ENCODE measurements around the gene WNT7A.

Gene WNT7A

GRCh38 chr3:13844286-13844685 is 35.6 kb downstream of the WNT7A start:
- no peak for DNase-seq
- H3K9ac ChIP-seq (ENCODE audit: low read length): no peak overlapping the region
- H3K79me2 ChIP-seq (ENCODE audit: low read length): no peaks in the 10 kb centered on the region
- H3K4me2 ChIP-seq (ENCODE audit: low read depth, low read length): no peak overlapping the region
- H3K4me3 ChIP-seq (ENCODE audit: low read length): no peak overlapping the region
- no peaks in the 10 kb centered on the region for H3K4me1 ChIP-seq (ENCODE audit: low read length)
- H4K20me1 ChIP-seq (ENCODE audit: insufficient read depth, low read length): no peaks in the 10 kb centered on the region
- H3K27me3 ChIP-seq (replicated peaks; ENCODE audit: insufficient read depth, low read length): peaks cover 67% of the 10 kb centered on the region
- H3K9me3 ChIP-seq (replicated peaks; ENCODE audit: insufficient read depth, low read length): no peaks in the 10 kb centered on the region
- H3K27ac ChIP-seq (ENCODE audit: low read length): no peak overlapping the region
- TF ChIP-seq CTCF (IDR thresholded peaks at IDR 0.05; ENCODE audit: low read length) (no peak), EZH2phosphoT487 (IDR thresholded peaks at IDR 0.05; ENCODE audit: low read length) (no peak)
- H3F3A ChIP-seq (ENCODE audit: insufficient read depth, low read length): no peaks in the 10 kb centered on the region
- H2AFZ ChIP-seq (ENCODE audit: low read length): no peak overlapping the region
- no peaks in the 10 kb centered on the region for H3K36me3 ChIP-seq (replicated peaks; ENCODE audit: insufficient read depth, low read length)
- H3K9me2 ChIP-seq (replicated peaks; ENCODE audit: insufficient read depth, low read length): no peaks in the 10 kb centered on the region

GRCh38 chr3:13843351-13843750 is 36.5 kb downstream of the WNT7A start:
- Histone ChIP-seq H3K27me3 (replicated peaks; ENCODE audit: insufficient read depth, low read length) (peaks cover 68% of the 10 kb centered on the region), H3K4me3 (ENCODE audit: low read length) (no peak overlapping the region), H4K20me1 (ENCODE audit: insufficient read depth, low read length) (no peaks in the 10 kb centered on the region), H3K36me3 (replicated peaks; ENCODE audit: insufficient read depth, low read length) (no peaks in the 10 kb centered on the region), H3K9ac (ENCODE audit: low read length) (no peak overlapping the region), H3F3A (ENCODE audit: insufficient read depth, low read length) (no peaks in the 10 kb centered on the region), H3K4me1 (ENCODE audit: low read length) (no peaks in the 10 kb centered on the region), H3K27ac (ENCODE audit: low read length) (no peak overlapping the region), H3K4me2 (ENCODE audit: low read depth, low read length) (no peak overlapping the region), H3K9me3 (replicated peaks; ENCODE audit: insufficient read depth, low read length) (no peaks in the 10 kb centered on the region), H3K9me2 (replicated peaks; ENCODE audit: insufficient read depth, low read length) (no peaks in the 10 kb centered on the region), H3K79me2 (ENCODE audit: low read length) (no peaks in the 10 kb centered on the region), H2AFZ (ENCODE audit: low read length) (no peak overlapping the region)
- no peak for DNase-seq
- TF ChIP-seq EZH2 (optimal IDR thresholded peaks at IDR 0.05; ENCODE audit: low read depth, low read length): no peak
- no peak for TF ChIP-seq EZH2phosphoT487 (IDR thresholded peaks at IDR 0.05; ENCODE audit: low read length)
- no peak for TF ChIP-seq CTCF (IDR thresholded peaks at IDR 0.05; ENCODE audit: low read length)

GRCh38 chr3:13842226-13842625 is 37.6 kb downstream of the WNT7A start:
- H3K4me1 ChIP-seq (ENCODE audit: low read length): no peaks in the 10 kb centered on the region
- TF ChIP-seq CTCF (IDR thresholded peaks at IDR 0.05; ENCODE audit: low read length): no peak
- TF ChIP-seq EZH2 (optimal IDR thresholded peaks at IDR 0.05; ENCODE audit: low read depth, low read length): no peak
- TF ChIP-seq EZH2phosphoT487 (IDR thresholded peaks at IDR 0.05; ENCODE audit: low read length): no peak
- no peak for DNase-seq

More at GRCh38 chr3:13842226-13842625, 37.6 kb downstream of the WNT7A start:
- Histone ChIP-seq H3K27me3 (replicated peaks; ENCODE audit: insufficient read depth, low read length) (peaks cover 76% of the 10 kb centered on the region), H3K79me2 (ENCODE audit: low read length) (no peaks in the 10 kb centered on the region), H3F3A (ENCODE audit: insufficient read depth, low read length) (no peaks in the 10 kb centered on the region), H3K36me3 (replicated peaks; ENCODE audit: insufficient read depth, low read length) (no peaks in the 10 kb centered on the region), H2AFZ (ENCODE audit: low read length) (no peak overlapping the region), H4K20me1 (ENCODE audit: insufficient read depth, low read length) (no peaks in the 10 kb centered on the region), H3K9me3 (replicated peaks; ENCODE audit: insufficient read depth, low read length) (no peaks in the 10 kb centered on the region), H3K9ac (ENCODE audit: low read length) (no peak overlapping the region), H3K4me2 (ENCODE audit: low read depth, low read length) (no peak overlapping the region), H3K27ac (ENCODE audit: low read length) (no peak overlapping the region), H3K4me3 (ENCODE audit: low read length) (no peak overlapping the region), H3K9me2 (replicated peaks; ENCODE audit: insufficient read depth, low read length) (no peaks in the 10 kb centered on the region)
